ENCODE measurements around the gene MEN1.
"Not testable (repeated sequence)": the region's sequence is repeated elsewhere in the genome, so short reads cannot be mapped to it uniquely, and the experiment has no call there.

Gene MEN1

GRCh38 chr11:64845776-64846129 lies 35.4 kb upstream of the MEN1 start:
- DNase-seq (ENCODE audit: low spot score), result not testable (repeated sequence)

GRCh38 chr11:64845129-64845775 lies 34.9 kb upstream of the MEN1 start:
- DNase-seq (ENCODE audit: low spot score), result no peak

DNA sequence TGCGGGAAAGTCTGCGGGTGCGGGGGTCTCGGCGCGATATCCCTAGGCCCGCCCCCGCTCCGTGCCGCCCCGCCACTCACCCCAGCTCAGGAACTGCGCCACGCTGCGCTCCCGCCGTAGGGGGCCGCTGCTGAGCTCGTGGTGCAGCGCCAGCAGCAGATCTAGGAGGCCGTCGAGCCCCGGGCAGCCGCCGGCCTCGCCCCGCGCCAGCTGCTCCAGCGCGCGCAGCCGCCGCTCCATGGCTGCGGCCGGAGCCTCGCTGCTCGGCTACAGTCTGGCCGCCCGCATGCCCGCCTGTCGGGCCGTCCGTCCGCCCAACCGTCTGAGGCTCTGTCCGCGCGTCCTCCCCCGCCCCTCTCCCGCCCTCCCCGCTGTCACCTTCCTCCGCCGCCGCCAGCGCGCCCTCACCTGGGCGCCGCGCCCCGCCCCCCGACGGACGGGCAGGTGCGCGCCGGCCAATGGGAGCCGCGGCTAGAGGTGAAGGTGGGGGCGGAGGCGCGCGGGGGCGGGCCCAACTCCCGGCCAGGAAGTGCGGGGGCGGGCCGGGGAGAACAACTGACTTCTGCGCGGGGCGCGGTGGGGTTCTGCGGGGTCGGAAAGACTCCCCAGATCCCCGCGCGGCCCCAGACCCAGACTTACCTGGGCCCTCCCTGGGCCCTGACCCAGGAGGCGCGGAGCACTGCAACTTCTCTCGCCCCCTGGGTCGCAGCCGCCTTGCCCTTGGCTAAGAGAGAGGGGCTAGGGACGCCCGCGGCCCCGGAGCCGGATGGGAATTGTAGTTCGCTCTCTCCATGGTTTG lies 34.2 kb upstream of the MEN1 start, which contains the start of gene CDC42BPG:
CDC42BPG (minus strand) TSS at position 324 of the 799 bp plus-strand sequence; CDS start at position 240, 84 bp downstream.
- DNase-seq (ENCODE audit: low spot score), result peak; percentile 73

- DNase-seq (ENCODE audit: low spot score), result no peak
These were observed 33.5 kb upstream of the MEN1 start for GRCh38 chr11:64843686-64844329.

DNA sequence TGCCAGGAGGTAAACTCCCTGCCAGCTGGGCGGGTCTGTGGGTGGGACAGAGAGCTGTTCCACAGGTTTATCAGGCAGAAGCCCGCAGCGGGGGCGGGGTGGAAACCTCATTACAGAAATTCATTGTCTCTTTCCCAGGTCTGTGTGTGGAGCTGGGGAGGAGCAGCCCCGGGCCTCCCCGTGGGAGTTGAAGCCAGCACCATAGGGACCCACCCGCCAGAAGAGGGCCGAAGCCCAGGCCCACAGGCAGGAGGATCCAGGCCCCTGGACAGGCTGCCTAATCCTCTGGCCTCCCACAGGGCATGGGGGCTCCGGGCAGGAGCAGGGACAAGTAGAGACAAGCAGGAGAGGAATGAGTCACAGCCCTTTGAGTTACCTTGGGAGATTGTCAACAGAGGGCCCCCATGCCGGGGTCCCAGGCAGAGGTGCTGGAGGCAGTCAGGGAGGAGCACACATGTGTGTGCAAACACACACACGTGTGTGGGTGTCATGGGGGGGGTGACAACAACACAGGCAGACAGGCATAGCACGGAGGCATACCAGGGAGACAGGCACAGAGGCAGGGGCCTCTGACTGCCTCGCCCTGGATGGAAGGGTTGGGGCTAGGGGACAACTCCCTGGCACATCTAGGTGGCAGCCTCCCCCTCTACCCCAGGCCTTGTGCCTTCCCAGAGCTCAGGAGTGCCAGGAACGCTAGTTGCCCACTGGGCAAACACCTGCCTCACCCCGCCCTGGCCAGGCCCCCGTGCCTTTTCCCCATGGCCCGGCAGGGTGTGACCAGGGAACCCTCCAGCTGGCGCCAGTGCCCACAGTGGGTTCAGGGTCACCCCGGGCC lies 32.7 kb upstream of the MEN1 start:
- no peak for DNase-seq (ENCODE audit: low spot score)

GRCh38 chr11:64842366-64842759 lies 32.0 kb upstream of the MEN1 start:
- no peak for DNase-seq (ENCODE audit: low spot score)

GRCh38 chr11:64841592-64842365 lies 31.4 kb upstream of the MEN1 start:
- DNase-seq (ENCODE audit: low spot score), result no peak

GRCh38 chr11:64839887-64840782 lies 29.8 kb upstream of the MEN1 start:
- no peak for DNase-seq (ENCODE audit: low spot score)

DNA sequence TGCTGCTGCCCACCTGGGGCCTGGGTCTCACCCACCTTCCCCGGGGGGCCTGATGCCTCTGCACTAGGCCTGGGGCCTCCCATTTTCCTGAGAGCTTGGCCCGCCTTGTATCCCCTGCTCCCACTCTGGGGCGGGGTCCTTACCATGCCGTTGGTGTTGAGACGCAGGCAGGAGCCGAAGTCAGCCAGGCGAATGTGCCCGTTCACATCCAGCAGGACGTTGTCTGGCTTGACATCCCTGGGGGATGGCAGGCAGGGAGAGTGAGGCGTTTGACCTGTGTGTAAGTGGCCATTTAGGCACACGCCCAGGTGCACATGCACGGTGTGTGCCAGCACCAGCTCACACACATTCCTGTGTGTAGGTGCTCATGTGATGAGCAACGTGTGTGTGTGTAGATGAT lies 29.0 kb upstream of the MEN1 start:
- DNase-seq (ENCODE audit: low spot score), result no peak

- no peak for DNase-seq (ENCODE audit: low spot score)
These were observed 28.4 kb upstream of the MEN1 start for GRCh38 chr11:64838600-64839334.

DNA sequence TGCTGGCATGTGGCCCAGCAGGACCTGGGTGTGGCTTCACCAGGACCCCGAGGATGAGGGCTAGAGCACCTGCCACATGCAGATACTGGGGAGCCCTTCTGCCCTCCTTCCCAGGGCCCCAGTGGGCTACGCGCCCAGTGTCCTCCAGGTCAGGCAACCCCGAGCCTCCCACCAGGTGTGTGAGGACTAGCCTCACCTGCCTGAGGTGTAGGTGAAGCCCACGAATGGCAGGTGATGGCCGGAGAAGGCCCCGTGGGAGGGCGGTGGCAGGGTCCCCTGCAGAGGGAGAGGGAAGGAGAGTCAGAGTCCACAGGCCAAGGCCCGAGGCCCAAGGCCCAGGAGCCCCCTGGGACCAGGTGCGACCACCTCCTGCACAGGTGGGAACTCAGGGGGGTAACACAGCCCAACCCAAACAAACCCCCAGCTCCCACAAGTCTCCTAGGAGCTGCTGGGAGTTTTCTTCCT lies 27.6 kb upstream of the MEN1 start:
- no peak for DNase-seq (ENCODE audit: low spot score)

- no peak for DNase-seq (ENCODE audit: low spot score)
These were observed 26.2 kb upstream of the MEN1 start for GRCh38 chr11:64836448-64837072.

- DNase-seq (ENCODE audit: low spot score), result no peak
These were observed 25.5 kb upstream of the MEN1 start for GRCh38 chr11:64835616-64836447.

- peak; percentile 17 for DNase-seq (ENCODE audit: low spot score)
These were observed 24.6 kb upstream of the MEN1 start for GRCh38 chr11:64834723-64835615.

DNA sequence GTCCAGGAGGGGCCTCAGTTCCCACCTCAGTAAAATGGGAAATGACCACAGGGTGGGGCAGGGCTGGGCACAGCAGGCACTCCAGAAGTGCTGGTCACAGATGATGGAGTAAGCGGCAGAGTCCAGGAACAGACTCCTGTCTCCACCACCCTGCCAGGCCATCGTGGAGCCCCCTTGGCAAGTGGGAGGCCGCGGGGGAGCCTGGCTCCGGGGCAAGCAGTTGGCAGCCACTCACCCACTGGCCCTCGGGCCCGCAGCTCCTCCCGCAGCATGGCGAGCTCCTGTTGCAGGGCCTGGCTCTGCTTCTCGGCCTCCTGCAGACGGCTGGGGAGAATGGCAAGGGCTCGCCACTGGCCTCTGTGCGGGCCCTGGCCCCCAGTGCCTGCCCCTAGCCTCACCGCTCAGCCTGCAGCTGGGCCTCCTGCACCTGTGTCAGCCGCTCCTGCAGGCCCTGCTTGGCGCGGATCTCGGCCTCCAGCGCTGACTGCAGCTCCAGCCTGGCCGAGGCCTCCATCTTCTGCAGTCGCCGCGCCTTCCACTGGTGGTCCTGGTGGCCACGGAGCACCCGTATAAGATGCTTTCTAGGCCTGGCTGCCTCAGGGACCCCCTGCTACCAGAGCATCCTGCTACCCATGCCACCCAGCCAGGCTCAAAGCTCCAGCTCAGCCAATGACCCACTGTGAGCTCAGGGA lies 23.8 kb upstream of the MEN1 start:
- no peak for DNase-seq (ENCODE audit: low spot score)

- DNase-seq (ENCODE audit: low spot score), result no peak
These were observed 23.2 kb upstream of the MEN1 start for GRCh38 chr11:64833509-64833908.

DNA sequence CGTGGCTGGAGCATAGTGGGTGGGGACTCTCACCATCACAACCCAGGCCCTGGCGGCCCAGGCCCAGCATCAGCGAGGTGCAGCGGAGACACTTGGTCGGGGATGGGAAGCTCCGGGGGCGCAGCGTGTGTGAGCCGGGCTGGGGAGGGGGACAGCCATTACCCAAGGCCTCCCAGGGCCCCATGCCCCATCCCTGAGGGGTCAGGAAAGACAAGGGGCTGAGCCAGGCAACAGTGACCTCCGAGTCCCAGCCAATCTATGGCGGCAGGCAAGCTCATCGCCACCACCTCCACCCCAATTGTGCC lies 22.8 kb upstream of the MEN1 start:
- no peak for DNase-seq (ENCODE audit: low spot score)
